CD4-positive, alpha-beta T cell treated with Interleukin-10 for 1 hour (primary cell): ENCODE measurements around the gene FOXRED1.
"Not testable (repeated sequence)": the region's sequence is repeated elsewhere in the genome, so short reads cannot be mapped to it uniquely, and the experiment has no call there.

Experiments used
- DNase-seq: peaks from one replicate; pipeline ENCODE4 v3.0.0-alpha.2; 2020

Gene FOXRED1

GRCh38 chr11:126277780-126278179 lies 8.8 kb downstream of the FOXRED1 start:
- no peak for DNase-seq

- no peak for DNase-seq
These were observed 10.2 kb downstream of the FOXRED1 start for GRCh38 chr11:126279191-126279590.

- DNase-seq, result no peak
These were observed 11.6 kb downstream of the FOXRED1 start for GRCh38 chr11:126280595-126280994.

GRCh38 chr11:126281245-126281644 lies 12.3 kb downstream of the FOXRED1 start:
- no peak for DNase-seq

- DNase-seq, result no peak
These were observed 12.8 kb downstream of the FOXRED1 start for GRCh38 chr11:126281666-126282175.

GRCh38 chr11:126282361-126282735 lies 13.4 kb downstream of the FOXRED1 start:
- peak; percentile 36 for DNase-seq

GRCh38 chr11:126282736-126283591 lies 14.0 kb downstream of the FOXRED1 start, which contains the start of gene TIRAP:
TIRAP (plus strand) TSS chr11:126283093; CDS start chr11:126290895, 7,802 bp downstream.
- peak; percentile 63 for DNase-seq

GRCh38 chr11:126284829-126285228 lies 15.9 kb downstream of the FOXRED1 start:
- peak; percentile 83 for DNase-seq

GRCh38 chr11:126288237-126288636 lies 19.3 kb downstream of the FOXRED1 start:
- no peak for DNase-seq

GRCh38 chr11:126290887-126291286 lies 21.9 kb downstream of the FOXRED1 start:
- no peak for DNase-seq

- no peak for DNase-seq
These were observed 24.8 kb downstream of the FOXRED1 start for GRCh38 chr11:126293726-126294125.

- DNase-seq, result no peak
These were observed 28.1 kb downstream of the FOXRED1 start for GRCh38 chr11:126297004-126297403.

GRCh38 chr11:126303623-126304456 lies 34.9 kb downstream of the FOXRED1 start, which contains the start of gene DCPS:
DCPS (plus strand) TSS chr11:126304060; CDS start chr11:126304081, 21 bp downstream.
- peak; percentile 88 for DNase-seq

GRCh38 chr11:126304457-126305075 lies 35.6 kb downstream of the FOXRED1 start:
- peak; percentile 28 for DNase-seq

- peak; percentile 31 for DNase-seq
These were observed 36.7 kb downstream of the FOXRED1 start for GRCh38 chr11:126305699-126306098.

- no peak for DNase-seq
These were observed 38.8 kb downstream of the FOXRED1 start for GRCh38 chr11:126307706-126308105.

- no peak for DNase-seq
These were observed 39.3 kb downstream of the FOXRED1 start for GRCh38 chr11:126308271-126308671.

- not testable (repeated sequence) for DNase-seq
These were observed 39.8 kb downstream of the FOXRED1 start for GRCh38 chr11:126308771-126309170.

GRCh38 chr11:126310200-126310991 lies 41.4 kb downstream of the FOXRED1 start:
- DNase-seq, result peak; percentile 65

GRCh38 chr11:126310992-126311310 lies 42.0 kb downstream of the FOXRED1 start:
- no peak for DNase-seq

- DNase-seq, result no peak
These were observed 42.7 kb downstream of the FOXRED1 start for GRCh38 chr11:126311401-126312291.
